KBM-7 (cell line): ENCODE results near the gene FOXO3.

Experiments
- DNase-seq: peaks from one replicate; pipeline ENCODE4 v3.0.0-alpha.2; 2015
- in situ Hi-C: fragments of 300-500 bp; cut with MboI; formaldehyde crosslinking; loops from 2 replicates; pipeline ENCODE4 v1.14.3; 2020; ENCODE audit warnings: low sequenced_read_pairs, low pct_unique_long_range_greater_than_20kb, mixed read lengths

FOXO3 gene

GRCh38 chr6:108565893-108566292 lies 5.2 kb downstream of the FOXO3 start:
- in situ Hi-C loops: loop anchor here (25.0 kb wide), 1 partner anchor 221 kb away; no protein-coding TSS in a partner anchor
- DNase-seq: peak; percentile 87

- in situ Hi-C loops: loop anchor here (25.0 kb wide), 1 partner anchor 221 kb away; no protein-coding TSS in a partner anchor
- no peak for DNase-seq
These were observed 5.7 kb downstream of the FOXO3 start for GRCh38 chr6:108566406-108566805.

GRCh38 chr6:108568101-108568500 lies 7.4 kb downstream of the FOXO3 start:
- in situ Hi-C loops: loop anchor here (25.0 kb wide), 1 partner anchor 219 kb away; no protein-coding TSS in a partner anchor
- DNase-seq: no peak

DNA sequence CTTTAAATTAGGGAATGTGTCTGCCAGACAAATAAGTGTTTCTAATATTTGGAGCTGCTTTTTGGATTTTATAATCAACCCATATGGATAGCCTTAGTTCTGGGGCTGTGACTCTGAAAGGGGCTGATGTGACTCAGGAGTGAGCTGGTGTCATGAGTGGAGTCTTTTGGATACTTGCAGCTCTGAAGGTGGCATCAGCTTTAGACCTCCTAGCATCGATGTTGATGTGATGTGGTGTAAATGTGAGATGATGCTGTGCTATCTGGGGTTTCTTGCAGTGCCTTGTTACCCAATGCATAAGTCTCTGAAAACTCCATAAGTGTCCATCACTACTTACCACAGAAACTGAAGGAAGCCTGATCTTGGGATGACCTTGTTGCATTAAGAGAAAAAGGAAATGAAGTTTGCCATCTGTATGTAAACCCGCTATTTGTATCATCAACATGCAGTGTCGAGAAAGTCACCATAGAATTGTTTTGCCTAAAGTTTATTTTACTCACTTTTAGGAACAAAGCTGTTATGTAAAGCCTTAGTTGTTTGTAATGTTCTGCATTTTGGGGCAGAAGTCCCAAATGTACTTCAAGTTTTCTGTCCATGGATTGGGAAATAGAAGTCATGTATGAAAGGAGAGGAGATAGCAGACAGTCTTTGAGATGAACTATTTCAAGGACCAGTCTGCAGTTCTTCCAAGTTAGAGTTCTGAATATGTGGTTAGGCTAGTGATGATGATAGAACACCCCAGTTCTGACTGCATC lies 8.0 kb downstream of the FOXO3 start:
- in situ Hi-C loops: loop anchor here (25.0 kb wide), 1 partner anchor 219 kb away; no protein-coding TSS in a partner anchor
- DNase-seq: no peak

GRCh38 chr6:108570517-108570916 lies 9.8 kb downstream of the FOXO3 start:
- DNase-seq: no peak
- in situ Hi-C loops: loop anchor here (25.0 kb wide), 1 partner anchor 217 kb away; no protein-coding TSS in a partner anchor

DNA sequence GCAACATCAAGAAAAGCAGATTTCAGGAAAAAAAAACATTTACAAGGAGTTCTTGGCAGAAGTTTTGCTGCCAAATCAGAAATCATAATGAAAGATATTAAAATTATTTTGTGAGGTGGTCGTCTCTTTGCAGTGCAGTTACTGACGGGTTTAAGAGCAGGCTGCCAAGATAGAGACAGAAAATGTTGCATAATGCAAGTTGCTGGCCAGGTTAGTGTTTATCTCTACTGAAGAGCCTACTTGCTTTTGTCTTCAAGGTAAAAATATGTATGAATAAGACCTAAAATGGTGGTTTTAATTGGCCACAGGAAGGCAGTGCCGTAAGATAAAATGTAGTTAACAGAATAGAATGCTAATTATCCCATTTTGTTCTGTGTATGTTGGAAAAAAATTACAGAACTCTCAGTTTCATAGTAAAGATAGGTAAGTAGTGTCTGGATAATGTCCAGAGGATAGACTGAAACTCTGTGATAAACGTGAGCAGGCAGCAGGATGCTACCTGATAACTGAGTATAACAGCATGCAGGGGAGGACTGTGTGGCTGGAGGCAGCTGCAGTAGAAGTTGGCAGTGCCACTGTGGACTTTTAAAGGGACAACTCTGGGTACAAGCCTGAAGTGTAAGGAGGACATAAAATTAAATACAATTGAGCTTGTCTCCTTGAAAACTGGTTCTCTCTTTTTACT lies 13.9 kb downstream of the FOXO3 start:
- DNase-seq: no peak
- in situ Hi-C loops: loop anchor here (25.0 kb wide), 1 partner anchor 213 kb away; no protein-coding TSS in a partner anchor

DNA sequence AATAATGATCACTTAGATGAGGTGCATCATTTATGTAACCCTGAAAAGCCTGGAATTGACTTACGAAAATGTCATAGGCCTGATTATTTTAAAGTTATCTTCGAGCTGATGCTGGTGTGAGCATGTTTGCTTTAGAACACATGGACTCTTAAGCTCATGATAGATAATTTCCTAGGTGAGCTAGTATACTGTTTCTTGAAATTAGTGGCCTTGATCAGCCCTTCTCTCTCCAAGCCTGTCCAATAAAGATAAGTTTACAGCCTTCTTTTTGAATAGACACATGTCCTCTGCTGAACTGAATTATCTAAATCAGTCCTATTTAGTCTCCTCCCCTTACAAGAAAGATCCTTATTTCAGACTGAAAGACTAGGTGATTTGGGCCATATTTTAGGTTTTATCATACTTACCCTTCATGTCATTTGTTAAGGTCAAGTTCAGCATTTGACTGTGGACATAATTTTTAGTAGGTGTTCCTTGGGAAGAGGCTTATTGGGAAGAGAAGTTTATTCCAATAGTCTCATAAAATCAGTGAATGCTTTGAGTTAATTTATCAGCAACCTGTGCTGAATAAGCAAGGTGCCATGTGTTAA lies 15.3 kb downstream of the FOXO3 start:
- DNase-seq: no peak
- in situ Hi-C loops: no loop called here

GRCh38 chr6:108576709-108577108 lies 16.0 kb downstream of the FOXO3 start:
- in situ Hi-C loops: no loop called here
- DNase-seq: peak; percentile 55

DNA sequence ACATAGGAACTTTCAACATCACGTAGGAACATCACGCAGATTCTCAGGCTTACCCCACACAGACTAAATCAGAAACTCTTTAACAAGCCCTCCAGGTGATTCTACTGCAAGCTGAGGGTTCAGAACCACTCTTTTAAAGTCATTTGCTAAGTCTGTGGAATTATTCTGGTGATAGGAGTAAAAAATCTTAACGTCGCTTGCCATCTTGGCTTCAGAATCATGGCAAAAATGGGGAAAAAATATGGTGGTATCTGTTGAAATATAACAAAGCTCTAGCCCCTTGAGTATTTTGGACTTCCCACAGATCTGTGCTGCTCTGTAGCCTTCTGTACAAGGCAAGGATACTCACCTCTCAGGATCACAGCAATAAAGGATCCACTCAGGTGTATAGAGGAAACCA lies 17.4 kb downstream of the FOXO3 start:
- in situ Hi-C loops: no loop called here
- DNase-seq: no peak

DNA sequence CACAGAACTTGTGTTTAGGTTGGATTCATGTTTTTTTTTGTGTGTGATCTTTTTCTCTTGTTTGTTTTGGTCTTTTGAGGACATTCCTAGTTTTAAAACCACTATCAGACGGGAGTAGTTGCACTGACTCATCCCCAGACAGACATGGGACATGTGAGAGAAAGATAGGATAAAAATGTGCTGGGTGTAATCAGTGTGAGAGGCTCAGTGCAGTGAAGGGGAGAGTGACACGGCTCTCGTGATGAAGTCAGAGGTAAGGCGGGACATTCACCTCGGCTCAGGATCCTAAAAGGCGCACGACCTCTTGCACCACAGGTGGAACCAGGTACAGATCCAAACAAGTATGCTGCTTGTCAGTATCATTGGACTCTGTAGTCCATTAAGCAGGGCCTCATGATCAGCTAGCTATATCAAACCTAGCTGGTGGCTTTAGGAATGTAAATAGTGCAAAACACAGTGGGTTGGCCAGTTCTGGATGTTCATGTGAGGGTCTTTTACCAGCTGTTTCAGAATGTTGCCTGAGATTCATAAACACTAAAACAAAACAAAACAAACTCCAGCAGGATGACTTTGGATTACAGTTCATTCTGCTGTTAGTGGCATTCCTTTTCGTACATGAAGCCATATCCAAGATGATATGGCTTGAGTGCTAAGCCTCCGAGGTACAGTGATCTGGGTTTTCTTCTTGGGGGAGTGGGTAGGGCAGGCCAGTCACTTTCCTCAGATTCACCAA lies 18.0 kb downstream of the FOXO3 start:
- no peak for DNase-seq
- in situ Hi-C loops: no loop called here

- DNase-seq: no peak
- in situ Hi-C loops: no loop called here
These were observed 18.6 kb downstream of the FOXO3 start for GRCh38 chr6:108579328-108579721.

GRCh38 chr6:108580646-108581045 lies 19.9 kb downstream of the FOXO3 start:
- in situ Hi-C loops: no loop called here
- no peak for DNase-seq

- in situ Hi-C loops: no loop called here
- peak; percentile 56 for DNase-seq
These were observed 20.7 kb downstream of the FOXO3 start for GRCh38 chr6:108581237-108581931.

- DNase-seq: no peak
- in situ Hi-C loops: no loop called here
These were observed 21.3 kb downstream of the FOXO3 start for GRCh38 chr6:108581932-108582475.

GRCh38 chr6:108582618-108583017 lies 21.9 kb downstream of the FOXO3 start:
- in situ Hi-C loops: no loop called here
- DNase-seq: no peak

GRCh38 chr6:108584323-108584722 lies 23.6 kb downstream of the FOXO3 start:
- DNase-seq: no peak
- in situ Hi-C loops: no loop called here

DNA sequence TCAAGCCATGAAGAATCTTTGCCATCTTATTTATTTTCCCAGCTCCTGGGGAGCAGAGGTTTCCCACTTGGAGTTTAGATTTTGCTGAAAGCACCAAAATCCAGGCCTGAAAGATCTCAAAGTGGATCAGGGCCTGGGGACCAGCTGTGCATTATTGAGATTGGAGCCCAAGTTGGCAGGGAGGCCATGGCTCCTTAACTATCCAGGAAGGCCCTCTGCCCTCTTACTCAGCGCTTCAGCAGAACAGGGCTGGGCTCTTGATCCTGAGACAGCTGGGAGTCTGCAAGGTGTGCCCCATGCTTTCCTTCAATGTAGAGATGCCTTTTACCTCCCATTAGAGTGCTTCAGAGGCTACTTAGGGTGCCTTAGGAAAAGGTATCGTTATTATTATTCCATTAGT lies 24.6 kb downstream of the FOXO3 start:
- DNase-seq: no peak
- in situ Hi-C loops: no loop called here

DNA sequence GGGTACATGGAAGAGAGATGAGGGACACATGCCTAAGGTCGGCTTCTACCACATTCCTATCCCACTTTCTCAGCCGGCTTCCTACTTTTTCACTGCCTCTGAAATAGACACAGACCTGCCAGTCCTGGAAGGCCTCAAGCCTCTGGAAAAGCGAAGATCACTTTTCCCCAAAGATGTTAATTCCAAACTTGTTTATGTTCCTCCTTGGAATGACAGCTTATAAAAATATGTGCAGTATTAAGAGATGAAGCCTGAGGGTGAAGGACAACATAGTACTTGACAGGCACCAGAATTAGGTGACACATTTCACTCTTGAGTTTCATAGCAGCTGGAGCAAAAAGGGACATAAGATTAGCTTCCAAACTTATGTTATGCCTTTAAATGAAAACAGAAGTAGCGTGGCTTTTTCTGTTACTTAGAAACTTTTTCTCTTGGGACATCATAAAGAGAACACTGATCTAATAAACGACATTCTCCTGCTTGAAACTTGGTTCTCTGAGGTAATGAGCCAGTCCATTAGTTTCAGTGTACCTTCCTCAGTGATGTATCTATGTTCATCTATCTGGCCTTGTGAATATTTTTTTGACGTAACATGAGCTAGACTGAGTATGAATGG lies 25.3 kb downstream of the FOXO3 start:
- no peak for DNase-seq
- in situ Hi-C loops: no loop called here
